ENCODE measurements around the gene TMBIM4.

The TMBIM4 gene

GRCh38 chr12:66085998-66086397, 83.8 kb downstream of the TMBIM4 start:
- DNase-seq: no peak
